Testis (tissue), 2 donors: ENCODE data around the gene ZNF143.

ENCODE experiments used
- POLR2A ChIP-seq: fragments of 450-650 bp; IDR thresholded peaks from one replicate; pipeline ENCODE4 v1.6.1; 2017; ENCODE audit warnings: antibody characterized with exemption, mild to moderate bottlenecking, moderate library complexity
- TF ChIP-seq, protein P1 (sequence below), 3 experiments: fragments of 450-650 bp in 2 of 3; fragments of 200-600 bp in 1 of 3; sonication (generic) in 1 of 3; IDR thresholded peaks; one replicate each; pipeline ENCODE4 v1.5.1; 2016 to 2019; ENCODE audit warnings: antibody characterized with exemption in 3 of 3, mild to moderate bottlenecking in 2 of 3, moderate library complexity in 1 of 3

DNA sequence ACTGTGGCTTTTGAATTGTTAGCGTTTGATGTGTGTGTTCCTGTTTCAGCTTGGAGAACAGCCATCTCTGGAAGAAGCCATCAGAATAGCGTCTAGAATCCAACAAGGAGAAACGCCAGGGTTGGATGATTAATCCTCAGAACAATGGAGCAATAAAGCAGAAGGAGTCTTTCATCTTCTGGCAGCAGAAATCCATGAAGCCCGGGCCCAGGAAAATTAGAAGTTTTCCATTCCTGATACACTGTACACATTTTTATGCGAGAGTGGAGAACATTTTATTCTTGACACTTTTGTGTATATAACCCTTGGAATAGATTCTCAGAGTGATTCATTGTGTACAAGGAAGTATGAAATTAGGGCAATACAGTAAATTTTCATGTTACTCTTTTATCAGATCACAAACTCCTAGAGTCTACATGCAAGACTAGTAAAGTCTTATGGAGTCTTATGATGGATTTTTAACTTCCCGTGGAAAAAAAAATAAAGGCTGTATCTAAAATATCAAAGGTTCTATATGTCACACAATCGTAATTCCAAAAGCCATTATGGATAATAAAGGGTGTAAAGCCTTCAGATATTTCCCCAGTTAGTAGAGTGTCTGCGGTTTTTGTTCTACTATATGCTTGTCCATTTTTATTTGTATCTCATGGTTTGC, 66.8 kb downstream of the ZNF143 start:
- TF ChIP-seq, protein P1, sequence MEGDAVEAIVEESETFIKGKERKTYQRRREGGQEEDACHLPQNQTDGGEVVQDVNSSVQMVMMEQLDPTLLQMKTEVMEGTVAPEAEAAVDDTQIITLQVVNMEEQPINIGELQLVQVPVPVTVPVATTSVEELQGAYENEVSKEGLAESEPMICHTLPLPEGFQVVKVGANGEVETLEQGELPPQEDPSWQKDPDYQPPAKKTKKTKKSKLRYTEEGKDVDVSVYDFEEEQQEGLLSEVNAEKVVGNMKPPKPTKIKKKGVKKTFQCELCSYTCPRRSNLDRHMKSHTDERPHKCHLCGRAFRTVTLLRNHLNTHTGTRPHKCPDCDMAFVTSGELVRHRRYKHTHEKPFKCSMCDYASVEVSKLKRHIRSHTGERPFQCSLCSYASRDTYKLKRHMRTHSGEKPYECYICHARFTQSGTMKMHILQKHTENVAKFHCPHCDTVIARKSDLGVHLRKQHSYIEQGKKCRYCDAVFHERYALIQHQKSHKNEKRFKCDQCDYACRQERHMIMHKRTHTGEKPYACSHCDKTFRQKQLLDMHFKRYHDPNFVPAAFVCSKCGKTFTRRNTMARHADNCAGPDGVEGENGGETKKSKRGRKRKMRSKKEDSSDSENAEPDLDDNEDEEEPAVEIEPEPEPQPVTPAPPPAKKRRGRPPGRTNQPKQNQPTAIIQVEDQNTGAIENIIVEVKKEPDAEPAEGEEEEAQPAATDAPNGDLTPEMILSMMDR (IDR thresholded peaks at IDR 0.05), result no peak
- no peak for TF ChIP-seq POLR2A
